Endothelial cell (in vitro differentiated cells): ENCODE measurements around the gene COBL. TPM values are rescaled to one million over a fixed set of nuclear protein-coding genes. Genes with fewer than 3 reads are reported as not detected.
"Not testable (repeated sequence)": the region's sequence is repeated elsewhere in the genome, so short reads cannot be mapped to it uniquely, and the experiment has no call there.

ENCODE experiments used
- DNase-seq: peaks from one replicate; pipeline ENCODE4 v3.0.0; 2021; ENCODE audit warnings: low spot score
- H3K27ac Mint-ChIP-seq: one replicate; pipeline ENCODE4 v1.8.0; 2021; ENCODE audit warnings: mixed read lengths, inconsistent platforms; ENCODE audit not compliant: unreplicated experiment
- H3K27me3 Mint-ChIP-seq: one replicate; pipeline ENCODE4 v1.8.0; 2021; ENCODE audit warnings: mild to moderate bottlenecking, moderate library complexity, mixed read lengths, inconsistent platforms; ENCODE audit not compliant: unreplicated experiment
- H3K36me3 Mint-ChIP-seq: one replicate; pipeline ENCODE4 v1.8.0; 2021; ENCODE audit warnings: mild to moderate bottlenecking, low read depth, mixed read lengths, inconsistent platforms; ENCODE audit not compliant: unreplicated experiment
- H3K4me1 Mint-ChIP-seq: one replicate; pipeline ENCODE4 v1.8.0; 2021; ENCODE audit warnings: mild to moderate bottlenecking, mixed read lengths, inconsistent platforms; ENCODE audit not compliant: unreplicated experiment
- H3K4me3 Mint-ChIP-seq: one replicate; pipeline ENCODE4 v1.8.0; 2021; ENCODE audit warnings: mild to moderate bottlenecking, mixed read lengths, inconsistent platforms; ENCODE audit not compliant: unreplicated experiment
- H3K9me3 Mint-ChIP-seq: one replicate; pipeline ENCODE4 v1.8.0; 2021; ENCODE audit warnings: mixed read lengths, inconsistent platforms; ENCODE audit not compliant: unreplicated experiment
- CTCF ChIP-seq: fragments of 200-600 bp; sonication (generic); IDR thresholded peaks from one replicate; pipeline ENCODE4 v1.5.0; 2021; ENCODE audit warnings: antibody characterized with exemption; ENCODE audit not compliant: unreplicated experiment
- total RNA-seq: library from RNA; stranded (reverse); fragmentation: NEBNext Ultra II Directional; extraction: Animal tissue kit (Norgen Biotek cat#: 25700); gene quantifications from one replicate; pipeline ENCODE4 v1.2.1, GENCODE V29; 2021; ENCODE audit not compliant: unreplicated experiment

The COBL gene
- total RNA-seq, 1 donor from 2014 or later, result 1.8 TPM

- no peaks in the 10 kb centered on the region for H3K27me3 Mint-ChIP-seq
- no peak overlapping the region for H3K27ac Mint-ChIP-seq
- no peaks in the 10 kb centered on the region for H3K9me3 Mint-ChIP-seq
- no peak for DNase-seq
- no peak overlapping the region for H3K4me3 Mint-ChIP-seq
- no peaks in the 10 kb centered on the region for H3K4me1 Mint-ChIP-seq
- no peaks in the 10 kb centered on the region for H3K36me3 Mint-ChIP-seq
- no peak for TF ChIP-seq CTCF
Measured at GRCh38 chr7:51213618-51214017, 103.0 kb downstream of the COBL start.

GRCh38 chr7:51210766-51211165 is 105.8 kb downstream of the COBL start:
- Mint-ChIP-seq H3K4me3 (no peak overlapping the region), H3K9me3 (no peaks in the 10 kb centered on the region)

GRCh38 chr7:51209426-51209825 is 107.2 kb downstream of the COBL start:
- Mint-ChIP-seq H3K36me3 (no peaks in the 10 kb centered on the region), H3K9me3 (no peaks in the 10 kb centered on the region), H3K27me3 (no peaks in the 10 kb centered on the region), H3K27ac (no peak overlapping the region), H3K4me1 (no peaks in the 10 kb centered on the region), H3K4me3 (no peak overlapping the region)
- no peak for TF ChIP-seq CTCF
- DNase-seq, result no peak

More at GRCh38 chr7:51210766-51211165, 105.8 kb downstream of the COBL start:
- no peak overlapping the region for H3K27ac Mint-ChIP-seq
- no peak for TF ChIP-seq CTCF
- H3K4me1 Mint-ChIP-seq, result no peaks in the 10 kb centered on the region
- no peak for DNase-seq
- no peaks in the 10 kb centered on the region for H3K27me3 Mint-ChIP-seq
- H3K36me3 Mint-ChIP-seq, result no peaks in the 10 kb centered on the region

GRCh38 chr7:51208125-51208524 is 108.5 kb downstream of the COBL start:
- H3K4me1 Mint-ChIP-seq, H3K36me3 Mint-ChIP-seq, H3K9me3 Mint-ChIP-seq, DNase-seq, H3K27ac Mint-ChIP-seq, H3K27me3 Mint-ChIP-seq, H3K4me3 Mint-ChIP-seq: not testable (repeated sequence)

GRCh38 chr7:51198654-51199053 is 118.0 kb downstream of the COBL start:
- Mint-ChIP-seq H3K4me3 (no peak overlapping the region), H3K4me1 (no peaks in the 10 kb centered on the region), H3K9me3 (no peaks in the 10 kb centered on the region), H3K36me3 (no peaks in the 10 kb centered on the region), H3K27ac (no peak overlapping the region), H3K27me3 (no peaks in the 10 kb centered on the region)
- no peak for TF ChIP-seq CTCF
- DNase-seq, result no peak

GRCh38 chr7:51190969-51191368 is 125.6 kb downstream of the COBL start:
- Mint-ChIP-seq H3K27me3 (no peaks in the 10 kb centered on the region), H3K36me3 (no peaks in the 10 kb centered on the region), H3K4me3 (no peak overlapping the region), H3K9me3 (no peaks in the 10 kb centered on the region), H3K27ac (no peak overlapping the region), H3K4me1 (no peaks in the 10 kb centered on the region)
- DNase-seq, result no peak
- TF ChIP-seq CTCF, result no peak
